GM12878 (cell line): ENCODE results near the gene RAD18. TPM values are rescaled to one million over a fixed set of nuclear protein-coding genes. Genes with fewer than 3 reads are reported as not detected.

Experiments
- ATAC-seq: fragments of 200-7000 bp; cut with Tn5 transposase; 3 replicates; pipeline ENCODE4 v1.9.1; 2020; ENCODE audit warnings: mild to moderate bottlenecking, moderate library complexity
- BruUV-seq: library from RNA; stranded (reverse); fragments of 400-500 nt; replicated peaks from 2 replicates; lab custom pipeline; 2021; lab: Mats Ljungman, UMichigan
- CTCF ChIA-PET: fragments of 300-600 bp; sonication (Branson Sonifier 250); formaldehyde crosslinking; extraction: SDS; loops from one replicate; lab custom pipeline; 2021; ENCODE audit warnings: inconsistent platforms; lab: Yijun Ruan, JAX
- POLR2A ChIA-PET: fragments of 350-600 bp; formaldehyde crosslinking; extraction: SDS; loops from one replicate; lab custom pipeline; 2021; ENCODE audit warnings: inconsistent platforms; lab: Charles Lee
- RAD21 ChIA-PET: fragments of 300-600 bp; sonication (Branson Sonifier 250); formaldehyde crosslinking; loops from one replicate; lab custom pipeline; 2023; ENCODE audit warnings: antibody characterized with exemption; ENCODE audit not compliant: unreplicated experiment; lab: Charles Lee
- SMC1A ChIA-PET: fragments of 300-600 bp; sonication (Branson Sonifier 250); formaldehyde crosslinking; loops from one replicate; lab custom pipeline; 2023; ENCODE audit not compliant: unreplicated experiment, uncharacterized antibody; lab: Charles Lee
- DNase-seq: peaks from one replicate; pipeline ENCODE4 v3.0.0-alpha.2; 2011; ENCODE audit warnings: low read depth, low spot score
- FAIRE-seq: peaks from 3 replicates; lab custom pipeline; 2011; peaks lifted over from hg19 to GRCh38; lab: Jason Lieb, UNC
- H2AFZ ChIP-seq: 2 replicates; pipeline ENCODE4 v1.6.0; 2011; ENCODE audit warnings: low read depth, low read length, control low read depth; ENCODE audit not compliant: control insufficient read depth
- H3K27ac ChIP-seq: 2 replicates; pipeline ENCODE4 v1.5.1; 2011; ENCODE audit warnings: control low read depth; ENCODE audit not compliant: control insufficient read depth, insufficient read depth
- H3K27me3 ChIP-seq, 2 experiments: replicated peaks in 1 of 2; 2 replicates each; pipeline versions ENCODE4 v1.6.0 to v1.6.1; 2011; ENCODE audit warnings: low read length in 1 of 2; ENCODE audit not compliant: control insufficient read depth in 2 of 2, insufficient read depth in 2 of 2
- H3K36me3 ChIP-seq, 2 experiments: 2 replicates each; pipeline ENCODE4 v1.5.1; 2011; ENCODE audit warnings: low read length in 1 of 2; ENCODE audit not compliant: control insufficient read depth in 2 of 2, insufficient read depth in 2 of 2
- H3K4me1 ChIP-seq: 2 replicates; pipeline ENCODE4 v1.6.1; 2011; ENCODE audit warnings: mild to moderate bottlenecking, low read length, moderate library complexity, mixed read lengths; ENCODE audit not compliant: control insufficient read depth, insufficient read depth
- H3K4me2 ChIP-seq: 2 replicates; pipeline ENCODE4 v1.6.0; 2011; ENCODE audit warnings: control low read depth; ENCODE audit not compliant: control insufficient read depth, insufficient read depth
- H3K4me3 ChIP-seq: fragments of 200-600 bp; sonication (generic); 2 replicates; pipeline ENCODE4 v1.5.1; 2016
- H3K79me2 ChIP-seq: 2 replicates; pipeline ENCODE4 v1.6.0; 2011; ENCODE audit warnings: low read length; ENCODE audit not compliant: control insufficient read depth, insufficient read depth
- H3K9ac ChIP-seq: 2 replicates; pipeline ENCODE4 v1.8.0; 2011; ENCODE audit warnings: low read length, control low read depth, mixed read lengths; ENCODE audit not compliant: control insufficient read depth, insufficient read depth
- H3K9me3 ChIP-seq: replicated peaks from 3 replicates; pipeline ENCODE4 v1.5.1; 2011; ENCODE audit warnings: mild to moderate bottlenecking, low read length; ENCODE audit not compliant: control insufficient read depth, insufficient read depth
- H4K20me1 ChIP-seq: 2 replicates; pipeline ENCODE4 v1.6.0; 2011; ENCODE audit not compliant: control insufficient read depth, insufficient read depth
- NFXL1 ChIP-seq: fragments of 450-650 bp; IDR thresholded peaks from 2 replicates; pipeline ENCODE4 v1.6.1; 2017; ENCODE audit warnings: antibody characterized with exemption, mild to moderate bottlenecking, borderline replicate concordance
- NKRF ChIP-seq: fragments of 450-650 bp; conservative IDR thresholded peaks from 2 replicates; pipeline ENCODE4 v1.6.1; 2017; ENCODE audit warnings: mild to moderate bottlenecking, moderate library complexity
- PML ChIP-seq: IDR thresholded peaks from 2 replicates; pipeline ENCODE4 v1.6.1; 2012; ENCODE audit warnings: low read length, inconsistent platforms
- RAD51 ChIP-seq: fragments of 450-650 bp; IDR thresholded peaks from 2 replicates; pipeline ENCODE4 v1.6.1; 2016; ENCODE audit warnings: moderate library complexity, mild to moderate bottlenecking, inconsistent platforms
- TAF1 ChIP-seq: IDR thresholded peaks from 2 replicates; pipeline ENCODE4 v1.6.1; 2011; ENCODE audit warnings: mild to moderate bottlenecking, low read depth, low read length, borderline replicate concordance
- TCF12 ChIP-seq: IDR thresholded peaks from 2 replicates; pipeline ENCODE4 v1.6.1; 2011; ENCODE audit warnings: low read depth, mild to moderate bottlenecking, low read length
- WGBS: methylation state at CpG from one replicate; pipeline ENCODE4 v1.1.6; 2016; ENCODE audit warnings: low lambda C conversion rate; ENCODE audit not compliant: insufficient replicate concordance, insufficient coverage; ENCODE audit errors: missing lambda C conversion rate; 5-methylcytosine and 5-hydroxymethylcytosine counted together
- in situ Hi-C: fragments of 300-500 bp; cut with MboI; formaldehyde crosslinking; loops from 9 replicates; pipeline ENCODE4 v1.14.3; 2018; ENCODE audit warnings: mixed read lengths
- intact Hi-C: fragments of 100-400 bp; cut with micrococcal nuclease; formaldehyde crosslinking; loops from one replicate; pipeline ENCODE4 v1.14.2; 2022; ENCODE audit not compliant: unreplicated experiment
- polyA plus RNA-seq, 11 experiments: library from polyadenylated mRNA; depleted of rRNA in 4 of 11; unstranded in 6 of 11; stranded (reverse) in 5 of 11; fragments of >200 nt; fragmentation: Nextera tagmentation in 4 of 11; fragmentation: Illumina TruSeq in 1 of 11; extraction: Ambion mirVana in 4 of 11; extraction: Trizol in 1 of 11; gene quantifications; 1 replicate in 1 of 11; 2 replicates in 10 of 11; pipeline versions ENCODE4 v1.2.1 to v1.2.3, GENCODE V29; 2011 to 2016; ENCODE audit warnings: inconsistent platforms in 2 of 11, missing spikeins in 2 of 11, low read depth in 1 of 11
- total RNA-seq, 4 experiments: library from RNA; depleted of rRNA in 3 of 4; stranded (reverse); fragments of >200 nt in 3 of 4; fragmentation: Illumina TruSeq in 1 of 4; extraction: Trizol in 1 of 4; gene quantifications; 2 replicates each; pipeline versions ENCODE4 v1.2.1 to v1.2.3, GENCODE V29; 2013 to 2021
- TF ChIP-seq, protein P1 (sequence below): IDR thresholded peaks from 2 replicates; pipeline ENCODE4 v1.6.1; 2012; ENCODE audit warnings: low read depth, low read length, improper control_type of control experiment

RAD18 gene
- total and polyA plus RNA-seq, 10 of the 15 experiments (the other 5 are each of a cell fraction or from before 2014, with no cell fraction given) = 8.7 to 38.6 (median 19.2) TPM

DNA sequence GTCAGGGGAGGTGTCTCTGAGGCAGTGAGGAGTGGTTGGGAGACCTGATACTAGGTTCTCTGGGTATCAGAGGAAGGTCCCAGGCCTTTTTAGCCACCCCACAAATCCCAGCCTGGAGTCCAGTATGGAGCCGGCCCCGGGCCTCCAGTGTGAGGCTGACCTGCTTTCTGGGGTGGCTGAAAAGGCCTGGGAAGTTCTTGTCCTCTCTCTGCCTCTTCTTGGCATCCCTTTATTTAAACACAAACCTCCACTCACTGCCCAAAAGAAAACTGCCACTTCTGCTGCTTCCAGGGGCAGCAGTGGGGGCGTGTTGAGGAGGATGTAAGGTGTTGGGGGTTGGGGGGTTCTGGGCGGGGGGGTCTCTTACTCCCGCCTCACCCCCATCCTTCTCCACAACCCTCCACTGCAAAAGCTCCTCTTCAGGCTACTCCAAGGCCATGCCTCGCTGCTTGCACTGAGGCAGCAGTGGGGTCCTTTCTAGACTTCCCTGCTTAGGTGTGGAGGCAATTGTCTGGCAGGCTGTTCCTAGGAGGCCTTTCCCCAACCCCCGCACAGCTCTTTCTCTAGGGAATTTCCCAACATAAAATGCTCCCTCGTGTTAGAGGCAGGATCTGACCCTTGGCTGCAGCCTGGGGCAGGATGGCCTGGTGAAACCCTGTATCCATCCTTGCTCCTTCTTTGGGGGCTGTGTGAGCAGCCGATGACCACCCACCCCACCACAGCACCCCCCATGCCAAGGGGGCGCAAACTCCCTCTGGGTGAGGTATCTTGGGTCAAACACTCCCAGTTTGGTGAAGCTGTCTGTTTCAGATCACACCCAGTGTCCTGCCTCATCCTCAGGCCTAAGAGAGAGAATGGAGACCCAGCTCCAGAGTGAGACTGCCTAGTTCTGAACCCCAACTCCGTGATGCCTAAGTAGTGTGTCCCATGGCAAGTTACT, 12.1 kb upstream of the RAD18 start:
- WGBS = 22% methylated on average over 9 of the region's 11 CpGs
- no peak overlapping the region for H3K9ac ChIP-seq
- no peaks in the 10 kb centered on the region for H3K4me1 ChIP-seq
- POLR2A ChIA-PET = no interaction called here
- CTCF ChIA-PET = interaction anchor here (1.5 to 7.6 kb wide), 5 partner anchors 12 to 329 kb away, joined by 3 to 55 read pairs (median 8); no protein-coding TSS in a partner anchor
- no peak overlapping the region for H3K4me2 ChIP-seq
- SMC1A ChIA-PET = interaction anchor here (1.5 to 3.6 kb wide), 2 partner anchors 12 to 327 kb away, joined by 3 to 25 read pairs; no protein-coding TSS in a partner anchor
- no peaks in the 10 kb centered on the region for H3K79me2 ChIP-seq
- FAIRE-seq (no peak), ATAC-seq (no peak), DNase-seq (no peak)
- H2AFZ ChIP-seq = no peak overlapping the region
- TF ChIP-seq NKRF (no peak), RAD51 (no peak), TCF12 (no peak), NFXL1 (no peak), PML (no peak), TAF1 (no peak)
- TF ChIP-seq, protein P1, sequence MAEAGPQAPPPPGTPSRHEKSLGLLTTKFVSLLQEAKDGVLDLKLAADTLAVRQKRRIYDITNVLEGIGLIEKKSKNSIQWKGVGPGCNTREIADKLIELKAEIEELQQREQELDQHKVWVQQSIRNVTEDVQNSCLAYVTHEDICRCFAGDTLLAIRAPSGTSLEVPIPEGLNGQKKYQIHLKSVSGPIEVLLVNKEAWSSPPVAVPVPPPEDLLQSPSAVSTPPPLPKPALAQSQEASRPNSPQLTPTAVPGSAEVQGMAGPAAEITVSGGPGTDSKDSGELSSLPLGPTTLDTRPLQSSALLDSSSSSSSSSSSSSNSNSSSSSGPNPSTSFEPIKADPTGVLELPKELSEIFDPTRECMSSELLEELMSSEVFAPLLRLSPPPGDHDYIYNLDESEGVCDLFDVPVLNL = no peak
- BruUV-seq = no TSS peak
- no peak overlapping the region for H3K4me3 ChIP-seq
- no peaks in the 10 kb centered on the region for H4K20me1 ChIP-seq
- intact Hi-C loops = loop anchor here (10.0 kb wide), 1 partner anchor 529 kb away; no protein-coding TSS in a partner anchor
- H3K27me3 ChIP-seq = no peaks in the 10 kb centered on the region; a peak in 2 of 4 replicates
- RAD21 ChIA-PET = no interaction called here
- H3K36me3 ChIP-seq = no peaks in the 10 kb centered on the region
- in situ Hi-C loops = no loop called here
- no peaks in the 10 kb centered on the region; the same call in 2 of the 3 replicates for H3K9me3 ChIP-seq
- no peak overlapping the region for H3K27ac ChIP-seq
